Stomach (tissue), 4 donors: ENCODE data around the gene UBAC2.

Experiments used
- CTCF ChIP-seq, 7 experiments: fragments of 450-650 bp in 4 of 7; fragments of 200-600 bp in 3 of 7; sonication (generic) in 3 of 7; IDR thresholded peaks; one replicate each; pipeline ENCODE4 v1.5.1; 2016 to 2019; ENCODE audit warnings: antibody characterized with exemption in 7 of 7, control low read depth in 2 of 7, mild to moderate bottlenecking in 1 of 7
- POLR2AphosphoS5 ChIP-seq, 3 donors: sonication (generic); formaldehyde crosslinking; IDR thresholded peaks; one replicate each; pipeline ENCODE4 v1.6.1; 2016; ENCODE audit warnings: antibody characterized with exemption in 3 of 3

- TF ChIP-seq CTCF (IDR thresholded peaks at IDR 0.05) (no peak), POLR2AphosphoS5 (IDR thresholded peaks at IDR 0.05) (no peak)
Observed at GRCh38 chr13:99353246-99353600, 152.6 kb downstream of the UBAC2 start.
